ENCODE data around the gene UBASH3A.

The UBASH3A gene

DNA sequence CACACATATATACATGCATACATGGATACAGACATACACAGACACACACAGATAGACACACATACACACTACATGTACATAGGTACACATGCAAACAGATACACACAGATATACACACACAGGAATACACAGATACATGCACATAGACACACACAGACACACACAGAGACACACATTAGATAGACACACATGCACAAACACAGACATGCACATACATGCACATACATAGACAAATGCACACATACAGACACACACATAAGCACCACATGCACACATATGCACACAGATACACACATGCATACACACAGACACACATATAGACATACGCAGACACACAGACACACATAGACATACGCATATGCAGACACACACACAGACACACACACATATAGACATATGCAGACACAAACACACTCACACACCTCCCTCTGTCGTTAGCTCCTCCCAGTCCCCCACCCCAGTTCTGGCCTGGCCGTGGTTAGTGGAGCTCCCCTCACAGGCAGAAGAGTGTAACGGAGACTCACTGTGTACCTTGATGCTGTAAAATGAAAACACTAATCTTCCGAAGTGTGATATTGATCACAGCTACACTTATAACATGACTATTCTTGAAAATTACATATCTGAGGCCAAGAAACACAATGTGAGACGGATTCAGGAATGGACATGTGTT is 7.6 kb downstream of the UBASH3A start:
- TF ChIP-seq NFIC (IDR thresholded peaks at IDR 0.05) (no peak), RAD21 (IDR thresholded peaks at IDR 0.05; ENCODE audit: low read depth) (peak; percentile 15; the same call in 1 of the 2 replicates)

DNA sequence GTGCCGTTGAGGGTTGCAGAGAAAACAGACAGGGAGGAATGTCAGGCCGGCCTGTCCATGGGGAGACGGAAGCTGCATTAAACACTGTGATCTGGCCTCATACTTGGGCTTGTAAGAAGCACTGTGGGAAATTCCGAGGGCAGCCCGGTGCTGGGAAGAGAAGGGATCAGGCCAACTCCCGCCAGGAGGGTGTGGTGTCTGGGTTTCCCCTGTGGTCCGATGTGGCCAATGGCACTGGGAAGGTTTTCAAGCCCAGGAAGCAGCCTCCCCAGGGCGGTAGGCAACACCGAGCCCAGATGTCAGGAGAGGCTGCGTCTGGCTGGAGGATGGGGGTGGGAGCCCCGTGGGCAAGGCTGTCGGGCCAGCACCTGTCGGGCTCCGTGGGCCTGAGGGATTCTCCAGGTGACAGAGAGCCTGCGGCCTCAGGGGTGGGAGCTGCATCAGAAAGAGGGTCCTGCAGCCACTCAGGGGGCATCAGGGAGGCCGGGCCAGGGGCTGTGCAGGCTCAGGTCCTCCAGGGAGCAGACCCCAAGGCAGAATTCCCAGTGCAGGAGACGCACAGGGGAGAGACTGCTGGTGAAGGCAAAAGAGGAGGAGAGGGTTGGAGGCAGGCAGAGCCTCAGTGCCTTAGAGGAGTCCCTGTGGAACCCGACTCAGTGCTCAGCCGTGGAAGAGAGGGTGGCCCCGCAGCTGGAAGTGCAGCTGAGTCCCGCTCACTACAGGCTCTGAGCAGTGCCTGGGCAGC is 8.4 kb downstream of the UBASH3A start:
- TF ChIP-seq EP300 (IDR thresholded peaks at IDR 0.05; ENCODE audit: borderline replicate concordance): no peak
- no peak for TF ChIP-seq USF1 (IDR thresholded peaks at IDR 0.05)
- no peak for TF ChIP-seq RAD21 (IDR thresholded peaks at IDR 0.05; ENCODE audit: low read depth)
- TF ChIP-seq, protein P1, sequence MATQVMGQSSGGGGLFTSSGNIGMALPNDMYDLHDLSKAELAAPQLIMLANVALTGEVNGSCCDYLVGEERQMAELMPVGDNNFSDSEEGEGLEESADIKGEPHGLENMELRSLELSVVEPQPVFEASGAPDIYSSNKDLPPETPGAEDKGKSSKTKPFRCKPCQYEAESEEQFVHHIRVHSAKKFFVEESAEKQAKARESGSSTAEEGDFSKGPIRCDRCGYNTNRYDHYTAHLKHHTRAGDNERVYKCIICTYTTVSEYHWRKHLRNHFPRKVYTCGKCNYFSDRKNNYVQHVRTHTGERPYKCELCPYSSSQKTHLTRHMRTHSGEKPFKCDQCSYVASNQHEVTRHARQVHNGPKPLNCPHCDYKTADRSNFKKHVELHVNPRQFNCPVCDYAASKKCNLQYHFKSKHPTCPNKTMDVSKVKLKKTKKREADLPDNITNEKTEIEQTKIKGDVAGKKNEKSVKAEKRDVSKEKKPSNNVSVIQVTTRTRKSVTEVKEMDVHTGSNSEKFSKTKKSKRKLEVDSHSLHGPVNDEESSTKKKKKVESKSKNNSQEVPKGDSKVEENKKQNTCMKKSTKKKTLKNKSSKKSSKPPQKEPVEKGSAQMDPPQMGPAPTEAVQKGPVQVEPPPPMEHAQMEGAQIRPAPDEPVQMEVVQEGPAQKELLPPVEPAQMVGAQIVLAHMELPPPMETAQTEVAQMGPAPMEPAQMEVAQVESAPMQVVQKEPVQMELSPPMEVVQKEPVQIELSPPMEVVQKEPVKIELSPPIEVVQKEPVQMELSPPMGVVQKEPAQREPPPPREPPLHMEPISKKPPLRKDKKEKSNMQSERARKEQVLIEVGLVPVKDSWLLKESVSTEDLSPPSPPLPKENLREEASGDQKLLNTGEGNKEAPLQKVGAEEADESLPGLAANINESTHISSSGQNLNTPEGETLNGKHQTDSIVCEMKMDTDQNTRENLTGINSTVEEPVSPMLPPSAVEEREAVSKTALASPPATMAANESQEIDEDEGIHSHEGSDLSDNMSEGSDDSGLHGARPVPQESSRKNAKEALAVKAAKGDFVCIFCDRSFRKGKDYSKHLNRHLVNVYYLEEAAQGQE (IDR thresholded peaks at IDR 0.05; ENCODE audit: low read depth): no peak
- TF ChIP-seq TEAD4 (IDR thresholded peaks at IDR 0.05): no peak
- no peak for TF ChIP-seq CREB1 (IDR thresholded peaks at IDR 0.05; ENCODE audit: low read depth)
- TF ChIP-seq CEBPB (IDR thresholded peaks at IDR 0.05): no peak
- TF ChIP-seq TAF1 (IDR thresholded peaks at IDR 0.05; ENCODE audit: low read depth): no peak
- no peak for TF ChIP-seq ZBTB7A (IDR thresholded peaks at IDR 0.05; ENCODE audit: low read depth)
- no peak for TF ChIP-seq NFIC (IDR thresholded peaks at IDR 0.05)
- TF ChIP-seq FOXM1 (IDR thresholded peaks at IDR 0.05; ENCODE audit: borderline replicate concordance, low read depth): no peak
- no peak for TF ChIP-seq YY1 (IDR thresholded peaks at IDR 0.05; ENCODE audit: low read depth)
- TF ChIP-seq MAX (IDR thresholded peaks at IDR 0.05): no peak
- TF ChIP-seq TCF12 (IDR thresholded peaks at IDR 0.05; ENCODE audit: low read depth): no peak
- TF ChIP-seq EGR1 (IDR thresholded peaks at IDR 0.05): no peak

- TF ChIP-seq USF1 (IDR thresholded peaks at IDR 0.05): no peak
These were observed 8.9 kb downstream of the UBASH3A start for GRCh38 chr21:42412636-42412933.

DNA sequence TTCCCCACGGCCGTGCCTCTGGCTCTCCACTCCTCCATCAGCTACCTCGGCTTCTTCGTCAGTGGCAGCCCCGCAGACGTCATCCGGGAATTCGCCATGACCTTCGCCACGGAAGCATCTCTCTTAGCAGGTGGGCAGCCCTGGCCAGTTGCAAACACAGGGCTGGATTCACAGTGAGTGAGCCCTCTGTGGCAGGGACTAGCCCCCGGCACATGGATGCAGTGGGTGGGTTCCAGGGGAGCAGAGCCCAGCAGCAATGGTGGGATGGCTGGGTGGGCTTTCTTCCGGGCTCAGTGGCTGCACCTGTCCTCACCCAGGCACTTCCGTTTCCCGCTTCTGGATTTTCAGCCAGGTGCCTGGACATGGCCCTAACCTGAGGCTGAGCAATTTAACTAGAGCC is 9.4 kb downstream of the UBASH3A start:
- TF ChIP-seq CREB1 (IDR thresholded peaks at IDR 0.05; ENCODE audit: low read depth) (no peak), EGR1 (IDR thresholded peaks at IDR 0.05) (no peak), CEBPB (IDR thresholded peaks at IDR 0.05) (no peak), EP300 (IDR thresholded peaks at IDR 0.05; ENCODE audit: borderline replicate concordance) (no peak), TCF12 (IDR thresholded peaks at IDR 0.05; ENCODE audit: low read depth) (no peak), FOXM1 (IDR thresholded peaks at IDR 0.05; ENCODE audit: borderline replicate concordance, low read depth) (no peak), USF1 (IDR thresholded peaks at IDR 0.05) (no peak), YY1 (IDR thresholded peaks at IDR 0.05; ENCODE audit: low read depth) (no peak), ZBTB7A (IDR thresholded peaks at IDR 0.05; ENCODE audit: low read depth) (no peak), TAF1 (IDR thresholded peaks at IDR 0.05; ENCODE audit: low read depth) (no peak), TEAD4 (IDR thresholded peaks at IDR 0.05) (no peak), RAD21 (IDR thresholded peaks at IDR 0.05; ENCODE audit: low read depth) (no peak), NFIC (IDR thresholded peaks at IDR 0.05) (no peak), MAX (IDR thresholded peaks at IDR 0.05) (no peak)
- TF ChIP-seq, protein P1 (IDR thresholded peaks at IDR 0.05; ENCODE audit: low read depth): no peak

DNA sequence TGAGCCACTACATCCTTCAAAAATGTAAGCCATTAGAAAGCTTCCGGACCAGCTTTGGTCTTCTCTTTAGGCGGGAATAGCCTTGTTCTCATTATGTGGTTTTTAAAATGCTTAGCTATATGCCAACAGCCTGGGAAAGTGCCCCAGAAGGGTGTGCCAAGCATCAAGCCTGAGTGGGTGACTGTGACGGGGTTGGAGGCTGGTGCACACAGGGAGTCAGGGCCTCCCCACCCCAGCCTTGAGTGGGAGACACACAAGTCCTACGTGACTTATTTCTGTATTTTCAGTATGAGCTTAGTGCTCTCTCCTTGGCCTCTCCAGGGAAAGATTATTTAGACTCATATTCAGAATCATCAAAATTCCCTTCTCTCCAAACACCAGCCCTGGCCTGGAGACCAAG is 9.8 kb downstream of the UBASH3A start:
- TF ChIP-seq FOXM1 (IDR thresholded peaks at IDR 0.05; ENCODE audit: borderline replicate concordance, low read depth) (no peak), CREB1 (IDR thresholded peaks at IDR 0.05; ENCODE audit: low read depth) (no peak), TAF1 (IDR thresholded peaks at IDR 0.05; ENCODE audit: low read depth) (no peak), TCF12 (IDR thresholded peaks at IDR 0.05; ENCODE audit: low read depth) (no peak), NFIC (IDR thresholded peaks at IDR 0.05) (no peak), RAD21 (IDR thresholded peaks at IDR 0.05; ENCODE audit: low read depth) (no peak), ZBTB7A (IDR thresholded peaks at IDR 0.05; ENCODE audit: low read depth) (no peak), EGR1 (IDR thresholded peaks at IDR 0.05) (no peak), EP300 (IDR thresholded peaks at IDR 0.05; ENCODE audit: borderline replicate concordance) (no peak), CEBPB (IDR thresholded peaks at IDR 0.05) (no peak), MAX (IDR thresholded peaks at IDR 0.05) (no peak), TEAD4 (IDR thresholded peaks at IDR 0.05) (no peak), USF1 (IDR thresholded peaks at IDR 0.05) (no peak), YY1 (IDR thresholded peaks at IDR 0.05; ENCODE audit: low read depth) (no peak)
- TF ChIP-seq, protein P1 (IDR thresholded peaks at IDR 0.05; ENCODE audit: low read depth): no peak
